Common myeloid progenitor, CD34-positive (primary cell): ENCODE measurements around the gene NCMAP.

Experiments
- CTCF ChIA-PET: fragments of 350-600 bp; sonication (Branson Sonifier 250); formaldehyde crosslinking; loops from one replicate; lab custom pipeline; 2021; ENCODE audit warnings: antibody characterized with exemption; lab: Charles Lee
- POLR2A ChIA-PET: fragments of 350-600 bp; sonication (Branson Sonifier 250); formaldehyde crosslinking; loops from one replicate; lab custom pipeline; 2021; ENCODE audit warnings: antibody characterized with exemption; lab: Charles Lee
- DNase-seq, 3 donors: peaks; one replicate each; pipeline versions ENCODE4 v3.0.0 to v3.0.0-alpha.2; 2013
- H3K27ac ChIP-seq, 2 experiments: 1 replicate in 1 of 2; 2 replicates in 1 of 2; pipeline ENCODE4 v1.7.0; 2013; ENCODE audit warnings: inconsistent platforms in 2 of 2, low read length in 2 of 2, mild to moderate bottlenecking in 2 of 2, low read depth in 1 of 2, moderate library complexity in 1 of 2; ENCODE audit not compliant: severe bottlenecking in 2 of 2, insufficient read depth in 1 of 2, poor library complexity in 1 of 2
- H3K27me3 ChIP-seq, 5 experiments: replicated peaks in 2 of 5; 1 replicate in 3 of 5; 2 replicates in 2 of 5; pipeline versions ENCODE4 v1.6.1 to v1.7.0; 2013; ENCODE audit warnings: low read length in 4 of 5, mild to moderate bottlenecking in 2 of 5, moderate library complexity in 2 of 5, inconsistent platforms in 1 of 5; ENCODE audit not compliant: insufficient read depth in 5 of 5, control insufficient read depth in 4 of 5
- H3K36me3 ChIP-seq, 4 experiments: 1 replicate in 2 of 4; 2 replicates in 2 of 4; pipeline versions ENCODE4 v1.6.1 to v1.7.0; 2013; ENCODE audit warnings: low read length in 3 of 4, control low read depth in 1 of 4, mild to moderate bottlenecking in 1 of 4; ENCODE audit not compliant: control insufficient read depth in 4 of 4, insufficient read depth in 4 of 4
- H3K4me1 ChIP-seq, 4 experiments: 1 replicate in 3 of 4; 2 replicates in 1 of 4; pipeline versions ENCODE4 v1.6.1 to v1.7.1; 2013; ENCODE audit warnings: low read length in 3 of 4, mild to moderate bottlenecking in 3 of 4, control low read depth in 1 of 4, inconsistent platforms in 1 of 4, moderate library complexity in 1 of 4; ENCODE audit not compliant: control insufficient read depth in 4 of 4, insufficient read depth in 4 of 4; ENCODE audit errors: control extremely low read depth in 1 of 4
- H3K4me3 ChIP-seq, 7 experiments: 1 replicate in 4 of 7; 2 replicates in 3 of 7; pipeline versions ENCODE4 v1.5.1 to v1.7.0; 2013; ENCODE audit warnings: mild to moderate bottlenecking in 7 of 7, low read length in 6 of 7, moderate library complexity in 6 of 7, inconsistent platforms in 2 of 7, low read depth in 2 of 7, control low read depth in 1 of 7; ENCODE audit not compliant: insufficient read depth in 4 of 7, control insufficient read depth in 1 of 7; ENCODE audit errors: extremely low read depth in 1 of 7
- H3K9me3 ChIP-seq, 5 experiments: 1 replicate in 4 of 5; 2 replicates in 1 of 5; pipeline versions ENCODE4 v1.6.1 to v1.7.1; 2013; ENCODE audit warnings: low read length in 4 of 5, mild to moderate bottlenecking in 2 of 5, inconsistent platforms in 1 of 5, low read depth in 1 of 5, moderate library complexity in 1 of 5; ENCODE audit not compliant: control insufficient read depth in 4 of 5, insufficient read depth in 2 of 5; ENCODE audit errors: control extremely low read depth in 1 of 5
- WGBS: methylation state at CpG from one replicate; pipeline ENCODE4 v1.1.5; 2013; ENCODE audit not compliant: insufficient coverage; 5-methylcytosine and 5-hydroxymethylcytosine counted together

Gene NCMAP

DNA sequence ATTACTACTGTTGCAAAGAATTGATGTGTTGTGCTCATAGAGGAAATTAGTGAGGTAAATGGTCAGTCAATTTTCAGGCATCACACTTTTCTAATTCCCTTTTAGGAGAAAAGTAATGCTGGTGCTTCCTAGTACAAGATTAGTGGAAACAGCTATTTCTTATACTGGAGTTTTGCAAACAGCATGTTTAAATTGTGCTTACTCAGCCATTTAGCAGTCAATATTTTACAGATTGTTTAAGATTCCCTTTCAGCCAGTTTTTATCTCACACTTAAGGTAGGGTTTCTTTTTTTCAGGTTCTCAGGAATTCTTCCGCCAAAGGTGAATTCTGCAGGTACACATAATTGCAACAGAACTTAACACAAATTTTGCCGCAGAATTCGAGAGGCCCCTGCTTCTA lies 98.1 kb downstream of the NCMAP start:
- ChIA-PET POLR2A (no interaction called here), CTCF (interaction anchor here (0.8 to 4.7 kb wide), 6 partner anchors 11 to 176 kb away, joined by 3 to 17 read pairs (median 3); no protein-coding TSS in a partner anchor)
- WGBS: no CpG with 5 or more reads among the region's 3 CpGs
- H3K27ac ChIP-seq: no peak overlapping the region
- H3K9me3 ChIP-seq: no peaks in the 10 kb centered on the region
- peaks cover 46 to 94% (median 69%) of the 10 kb centered on the region in 4 experiments for H3K36me3 ChIP-seq
- H3K4me3 ChIP-seq: no peak overlapping the region
- no peaks in the 10 kb centered on the region for H3K4me1 ChIP-seq
- no peak for DNase-seq
- no peaks in the 10 kb centered on the region for H3K27me3 ChIP-seq

DNA sequence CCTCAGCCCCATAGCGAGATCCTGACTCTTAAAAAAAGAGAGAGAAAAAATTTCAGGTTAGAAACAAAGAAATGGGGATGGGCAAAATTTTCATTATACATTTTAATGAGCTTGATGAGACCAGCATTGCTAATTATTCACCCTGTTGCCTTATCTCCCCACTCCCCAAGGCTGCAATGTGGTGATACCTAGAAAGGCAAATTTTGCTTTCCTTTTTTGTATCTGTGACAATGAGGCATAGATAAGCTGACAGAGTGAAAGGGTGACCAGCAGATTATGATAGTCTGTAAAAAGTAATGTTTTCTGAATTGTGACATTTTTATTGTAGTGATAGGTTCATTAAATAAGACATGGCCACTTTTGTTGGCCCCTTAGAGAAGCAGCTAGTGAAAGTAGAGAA lies 100.2 kb downstream of the NCMAP start:
- Histone ChIP-seq H3K9me3 (no peaks in the 10 kb centered on the region), H3K4me1 (no peaks in the 10 kb centered on the region), H3K4me3 (no peak overlapping the region), H3K36me3 (peaks cover 36 to 94% (median 66%) of the 10 kb centered on the region in 4 experiments), H3K27ac (no peak overlapping the region), H3K27me3 (no peaks in the 10 kb centered on the region)
- ChIA-PET POLR2A (interaction anchor here (1.2 kb wide), 1 partner anchor 17 kb away, joined by 3 read pairs; no protein-coding TSS in a partner anchor), CTCF (interaction anchor here (4.7 kb wide), 1 partner anchor 9 kb away, joined by 17 read pairs; no protein-coding TSS in a partner anchor)
- peak; percentile 2 to 52 (median 31) for DNase-seq
- WGBS: 80% methylated on average over 1 of the region's 1 CpG

DNA sequence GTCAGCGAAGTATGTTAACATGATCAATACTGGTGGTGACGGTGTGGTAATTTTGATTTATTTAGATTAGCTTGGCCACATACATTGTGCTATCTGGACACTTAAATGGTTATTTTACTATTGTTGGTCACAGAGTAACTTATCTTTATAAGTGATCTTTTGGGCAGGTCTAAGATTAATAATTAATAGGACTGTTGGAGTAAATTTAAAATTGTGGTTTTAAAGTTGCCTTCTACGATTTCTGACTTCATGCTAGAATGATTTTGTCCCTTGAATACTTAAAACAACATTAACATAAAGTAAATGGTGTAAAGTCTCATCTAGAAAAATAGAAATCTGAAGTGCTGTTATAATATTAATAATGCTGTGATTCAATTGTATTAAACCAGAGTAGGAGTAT lies 101.9 kb downstream of the NCMAP start:
- CTCF ChIA-PET: interaction anchor here (0.7 kb wide), 1 partner anchor 251 kb away, joined by 4 read pairs; no protein-coding TSS in a partner anchor
- Histone ChIP-seq H3K27ac (no peak overlapping the region), H3K27me3 (no peaks in the 10 kb centered on the region), H3K36me3 (peaks cover 34 to 95% (median 66%) of the 10 kb centered on the region in 4 experiments), H3K4me1 (no peaks in the 10 kb centered on the region), H3K9me3 (no peaks in the 10 kb centered on the region), H3K4me3 (no peak overlapping the region)
- no CpG with 5 or more reads among the region's 3 CpGs for WGBS
- POLR2A ChIA-PET: no interaction called here
- DNase-seq: no peak
